Ovary (tissue), 9 donors: ENCODE data around the gene MRTFA. TPM values are rescaled to one million over a fixed set of nuclear protein-coding genes. Genes with fewer than 3 reads are reported as not detected.
A peak's percentile ranks its signal among the peaks of the same experiment; 100 is the strongest.

Experiments used
- DNase-seq, 5 donors: peaks; one replicate each; pipeline ENCODE4 v3.0.0-alpha.2; 2019 to 2020
- H3K27ac ChIP-seq, 2 donors: fragments of 200-600 bp; one replicate each; pipeline versions ENCODE4 v1.5.1 to v1.8.0; 2019 to 2022
- H3K27me3 ChIP-seq: fragments of 200-600 bp; one replicate; pipeline ENCODE4 v1.8.0; 2022
- H3K36me3 ChIP-seq: fragments of 200-600 bp; sonication (generic); one replicate; pipeline ENCODE4 v1.5.1; 2019
- H3K4me1 ChIP-seq: one replicate; pipeline ENCODE4 v1.8.1; 2013; ENCODE audit warnings: mild to moderate bottlenecking, moderate library complexity; ENCODE audit not compliant: insufficient read depth
- H3K4me3 ChIP-seq: fragments of 200-600 bp; sonication (generic); one replicate; pipeline ENCODE4 v1.5.1; 2017
- H3K9me3 ChIP-seq, 2 donors: fragments of 200-600 bp in 1 of 2; sonication (generic) in 1 of 2; one replicate each; pipeline versions ENCODE4 v1.5.1 to v1.8.1; 2013 to 2019; ENCODE audit warnings: mild to moderate bottlenecking in 1 of 2, moderate library complexity in 1 of 2
- EP300 ChIP-seq: sonication (generic); formaldehyde crosslinking; IDR thresholded peaks from one replicate; pipeline ENCODE4 v1.6.1; 2017; ENCODE audit warnings: antibody characterized with exemption
- POLR2A ChIP-seq: fragments of 450-650 bp; IDR thresholded peaks from one replicate; pipeline ENCODE4 v1.6.1; 2017; ENCODE audit warnings: antibody characterized with exemption, mild to moderate bottlenecking, moderate library complexity
- WGBS, 3 donors: extraction: QIAGEN DNeasy Blood & Tissue Kit in 1 of 3; methylation state at CpG; one replicate each; pipeline versions ENCODE4 v1.1.5 to v1.1.7; 2013 to 2017; 5-methylcytosine and 5-hydroxymethylcytosine counted together
- intact Hi-C, 4 donors: fragments of 100-400 bp; cut with DNase I; formaldehyde crosslinking; loops; one replicate each; pipeline versions ENCODE4 v1.11.0 to v1.15.1; 2022 to 2023
- polyA plus RNA-seq, 2 donors: library from polyadenylated mRNA; stranded (reverse); fragments of 200-250 nt in 1 of 2; fragments of 350-450 nt in 1 of 2; fragmentation: Illumina TruSeq in 1 of 2; extraction: RNeasy Lipid Tissue Mini Kit (QIAGEN cat#74804) in 1 of 2; gene quantifications; one replicate each; pipeline ENCODE4 v1.2.3, GENCODE V29; 2013 to 2014
- total RNA-seq, 7 donors: library from RNA; depleted of rRNA in 2 of 7; stranded (reverse); fragments of >200 nt in 2 of 7; fragmentation: NEBNext Ultra II Directional in 3 of 7; extraction: Animal tissue kit (Norgen Biotek cat#: 25700) in 3 of 7; gene quantifications; one replicate each; pipeline versions ENCODE4 v1.1.0 to v1.2.4, GENCODE V29; 2016 to 2023
- TF ChIP-seq, protein P1 (sequence below), 3 donors: fragments of 450-650 bp in 2 of 3; fragments of 200-600 bp in 1 of 3; IDR thresholded peaks; one replicate each; pipeline versions ENCODE4 v1.5.1 to v1.8.0; 2016 to 2022; ENCODE audit warnings: antibody characterized with exemption in 3 of 3, mild to moderate bottlenecking in 1 of 3
- donor health status: DM: no; HTN: no; CAD: no; lungs with moderate emphysema.
- donor health status: DM: no; HTN: no; CAD: no.
- donor health status: Bipolar disorder and iron deficiency.
- donor health status: DM: yes; HTN: yes; CAD: no.
- donor health status: DM: no; HTN: no; CAD: no.
- donor health status: DM: yes; HTN: yes; CAD: no.

MRTFA gene
- total and polyA plus RNA-seq, 9 donors, result 15.4 to 59.7 (median 54.9) TPM

DNA sequence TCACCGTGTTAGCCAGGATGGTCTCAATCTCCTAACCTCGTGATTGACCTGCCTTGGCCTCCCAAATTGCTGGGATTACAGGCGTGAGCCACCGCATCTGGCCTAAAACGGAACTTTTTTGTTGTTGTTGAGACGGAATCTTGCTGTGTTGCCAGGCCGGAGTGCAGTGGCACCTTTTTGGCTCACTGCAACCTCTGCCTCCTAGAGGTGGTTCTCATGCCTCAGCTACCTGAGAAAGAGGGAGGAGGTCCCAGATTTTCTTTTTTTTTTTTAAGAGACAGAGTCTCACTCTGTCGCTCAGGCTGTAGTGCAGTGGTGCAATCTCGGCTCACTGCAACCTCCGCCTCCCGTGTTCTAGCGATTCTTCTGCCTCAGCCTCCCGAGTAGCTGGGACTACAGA, 34.9 kb upstream of the MRTFA start:
- WGBS, 3 donors, result 96 to 97% (median 96%) methylated on average over 13 of the region's 13 CpGs
- Histone ChIP-seq H3K4me3 (no peak overlapping the region), H3K9me3 (no peaks in the 10 kb centered on the region), H3K27me3 (no peaks in the 10 kb centered on the region), H3K36me3 (no peaks in the 10 kb centered on the region), H3K4me1 (peaks cover 4% of the 10 kb centered on the region), H3K27ac (no peak overlapping the region)
- DNase-seq, result no peak
- intact Hi-C loops, result no loop called here
- TF ChIP-seq POLR2A (no peak), EP300 (no peak)
- TF ChIP-seq, protein P1, sequence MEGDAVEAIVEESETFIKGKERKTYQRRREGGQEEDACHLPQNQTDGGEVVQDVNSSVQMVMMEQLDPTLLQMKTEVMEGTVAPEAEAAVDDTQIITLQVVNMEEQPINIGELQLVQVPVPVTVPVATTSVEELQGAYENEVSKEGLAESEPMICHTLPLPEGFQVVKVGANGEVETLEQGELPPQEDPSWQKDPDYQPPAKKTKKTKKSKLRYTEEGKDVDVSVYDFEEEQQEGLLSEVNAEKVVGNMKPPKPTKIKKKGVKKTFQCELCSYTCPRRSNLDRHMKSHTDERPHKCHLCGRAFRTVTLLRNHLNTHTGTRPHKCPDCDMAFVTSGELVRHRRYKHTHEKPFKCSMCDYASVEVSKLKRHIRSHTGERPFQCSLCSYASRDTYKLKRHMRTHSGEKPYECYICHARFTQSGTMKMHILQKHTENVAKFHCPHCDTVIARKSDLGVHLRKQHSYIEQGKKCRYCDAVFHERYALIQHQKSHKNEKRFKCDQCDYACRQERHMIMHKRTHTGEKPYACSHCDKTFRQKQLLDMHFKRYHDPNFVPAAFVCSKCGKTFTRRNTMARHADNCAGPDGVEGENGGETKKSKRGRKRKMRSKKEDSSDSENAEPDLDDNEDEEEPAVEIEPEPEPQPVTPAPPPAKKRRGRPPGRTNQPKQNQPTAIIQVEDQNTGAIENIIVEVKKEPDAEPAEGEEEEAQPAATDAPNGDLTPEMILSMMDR (IDR thresholded peaks at IDR 0.05), result no peak

DNA sequence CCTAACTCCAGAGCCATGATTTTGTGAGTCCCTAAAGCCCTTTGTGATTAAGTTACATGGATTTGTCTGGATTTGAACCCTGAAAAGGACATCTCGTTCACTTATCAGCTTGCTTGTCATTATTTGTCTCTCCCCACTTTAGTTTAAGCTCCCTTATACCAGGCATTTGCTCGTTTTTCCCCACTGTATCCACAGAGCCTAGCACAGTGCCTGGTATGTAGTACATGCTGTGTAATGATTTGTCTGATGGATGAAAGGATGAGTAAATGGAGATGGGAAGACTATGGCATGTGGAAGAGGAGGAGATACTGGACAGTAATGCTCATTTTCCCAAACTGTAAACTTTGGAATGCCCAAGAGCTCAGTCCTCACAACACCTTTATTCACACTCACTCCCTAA, 33.5 kb upstream of the MRTFA start:
- intact Hi-C loops, result no loop called here
- Histone ChIP-seq H3K4me1 (peaks cover 6% of the 10 kb centered on the region), H3K36me3 (no peaks in the 10 kb centered on the region), H3K27me3 (no peaks in the 10 kb centered on the region), H3K9me3 (no peaks in the 10 kb centered on the region), H3K4me3 (no peak overlapping the region), H3K27ac (no peak overlapping the region)
- TF ChIP-seq POLR2A (no peak), EP300 (no peak)
- TF ChIP-seq, protein P1 (IDR thresholded peaks at IDR 0.05), result no peak
- 75 to 92% (median 77%) methylated on average over 2 of the region's 2 CpGs for WGBS, 3 donors
- DNase-seq, result no peak

DNA sequence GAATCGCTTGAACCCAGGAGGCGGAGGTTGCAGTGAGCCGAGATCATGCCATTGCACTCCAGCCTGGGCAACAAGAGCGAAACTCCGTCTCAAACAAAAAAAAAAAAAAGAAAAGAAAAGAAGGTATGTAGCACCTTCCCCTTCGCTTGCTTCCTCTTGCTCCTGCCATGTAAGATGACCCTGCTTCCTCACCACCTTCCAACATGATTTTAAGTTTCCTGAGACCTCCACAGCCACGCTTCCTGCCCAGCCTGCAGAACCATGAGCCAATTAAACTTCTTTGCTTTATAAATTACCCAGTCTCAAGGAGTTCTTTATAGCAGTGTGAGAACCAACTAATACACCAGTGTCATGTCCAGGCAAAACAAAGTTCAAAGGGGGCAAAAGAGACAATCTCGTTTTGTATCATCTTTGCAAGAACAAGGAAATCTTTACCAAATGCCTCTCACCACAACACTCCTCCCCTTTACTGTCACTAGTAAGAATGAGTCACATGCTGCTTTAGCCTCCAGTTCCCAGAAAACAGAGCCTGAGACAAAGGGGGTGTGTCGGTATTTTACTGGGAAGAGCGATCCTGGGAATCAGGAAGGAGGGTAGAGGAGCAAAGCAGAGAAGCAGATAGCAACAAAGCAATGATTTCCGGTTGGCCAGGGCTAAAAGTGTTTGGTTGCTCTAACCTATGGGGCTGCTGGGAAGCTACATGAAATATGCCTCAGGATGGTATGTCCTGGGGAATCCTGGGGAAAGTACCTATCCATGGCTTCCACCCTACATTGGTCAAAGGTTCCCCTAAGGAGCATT, 32.3 kb upstream of the MRTFA start:
- TF ChIP-seq EP300 (no peak), POLR2A (no peak)
- TF ChIP-seq, protein P1 (IDR thresholded peaks at IDR 0.05), result no peak
- Histone ChIP-seq H3K27ac (no peak overlapping the region), H3K27me3 (no peaks in the 10 kb centered on the region), H3K4me3 (no peak overlapping the region), H3K4me1 (peaks cover 6% of the 10 kb centered on the region), H3K9me3 (no peaks in the 10 kb centered on the region), H3K36me3 (no peaks in the 10 kb centered on the region)
- DNase-seq, result no peak
- intact Hi-C loops, result no loop called here
- 75 to 79% (median 76%) methylated on average over 11 of the region's 11 CpGs for WGBS, 3 donors

DNA sequence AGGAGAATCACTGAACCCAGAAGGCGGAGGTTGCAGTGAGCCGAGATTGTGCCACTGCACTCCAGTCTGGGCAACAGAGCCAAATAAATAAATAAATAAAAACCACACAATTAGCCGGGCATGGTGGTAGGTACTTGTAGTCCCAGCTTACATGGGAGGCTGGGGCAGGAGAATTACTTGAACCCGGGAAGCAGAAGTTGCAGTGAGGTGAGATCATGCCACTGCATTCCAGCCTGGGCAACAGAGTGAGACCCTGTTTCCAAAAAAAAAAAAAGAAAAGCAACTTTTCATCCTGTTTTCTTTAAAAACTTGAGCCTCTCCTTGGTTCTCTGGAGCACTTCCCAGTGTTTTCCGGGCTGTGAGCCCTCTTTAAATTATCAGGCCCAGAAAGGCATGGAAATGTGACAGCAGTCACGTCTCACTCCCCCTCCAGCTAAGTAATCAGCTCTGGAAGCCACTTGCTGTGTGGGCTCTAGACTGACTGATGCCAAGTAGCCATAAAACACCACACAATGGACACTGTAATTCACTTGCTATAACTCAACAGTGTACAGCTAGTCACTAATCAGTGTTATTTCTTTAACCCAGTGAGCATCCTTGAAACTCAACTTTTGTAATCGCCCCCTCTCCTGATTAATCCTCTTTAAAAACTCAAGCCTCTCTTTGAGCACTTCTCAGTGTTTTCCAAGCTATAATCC, 29.8 kb upstream of the MRTFA start:
- Histone ChIP-seq H3K27ac (peak overlapping the region in 1 of 2 donors; percentile 71), H3K9me3 (no peaks in the 10 kb centered on the region), H3K27me3 (no peaks in the 10 kb centered on the region), H3K4me1 (peaks cover 6% of the 10 kb centered on the region), H3K36me3 (no peaks in the 10 kb centered on the region), H3K4me3 (no peak overlapping the region)
- intact Hi-C loops, result no loop called here
- peak in 3 of 5 donors; percentile 43 to 75 (median 50) for DNase-seq
- WGBS, 3 donors, result 36 to 39% (median 37%) methylated on average over 7 of the region's 7 CpGs
- TF ChIP-seq, protein P1 (IDR thresholded peaks at IDR 0.05), result no peak
- TF ChIP-seq POLR2A, result no peak
- TF ChIP-seq EP300, result no peak
